K562 (cell line): Measurements from ENCODE around the gene PRKCSH. TPM values are rescaled to one million over a fixed set of nuclear protein-coding genes. Genes with fewer than 3 reads are reported as not detected.
A peak's percentile ranks its signal among the peaks of the same experiment; 100 is the strongest.

Source experiments
- FOSL1 ChIP-seq: fragments of 200-800 bp; sonication (Bioruptor generic); conservative IDR thresholded peaks from 2 replicates; pipeline ENCODE4 v1.6.1; 2016; ENCODE audit warnings: missing genetic modification characterization, missing compliant biosample characterization
- FOXM1 ChIP-seq, 2 experiments: fragments of 450-650 bp in 1 of 2; sonication (generic) in 1 of 2; formaldehyde crosslinking in 1 of 2; IDR thresholded peaks; 2 replicates each; pipeline versions ENCODE4 v1.6.1 to v1.9.0; 2017 to 2022; ENCODE audit warnings: low read depth in 2 of 2, mild to moderate bottlenecking in 2 of 2, missing genetic modification reagents in 1 of 2, moderate library complexity in 1 of 2
- KDM2B ChIP-seq: fragments of 250-450 bp; sonication (Bioruptor Pico); IDR thresholded peaks from 2 replicates; pipeline ENCODE4 v1.8.0; 2021; ENCODE audit warnings: mild to moderate bottlenecking, moderate library complexity
- PHB ChIP-seq: fragments of 250-450 bp; sonication (Bioruptor Pico); IDR thresholded peaks from 2 replicates; pipeline ENCODE4 v1.5.0; 2021
- POLR2G ChIP-seq: fragments of 200-400 bp; formaldehyde crosslinking; IDR thresholded peaks from 2 replicates; pipeline ENCODE4 v1.6.1; 2017; ENCODE audit warnings: low read depth, mild to moderate bottlenecking, antibody characterized with exemption, low read length, moderate library complexity
- ZNF23 ChIP-seq: fragments of 250-450 bp; sonication (Bioruptor Pico); IDR thresholded peaks from 2 replicates; pipeline ENCODE4 v1.4.0; 2020; ENCODE audit warnings: mild to moderate bottlenecking
- ZNF253 ChIP-seq: fragments of 250-450 bp; sonication (Bioruptor Pico); conservative IDR thresholded peaks from 2 replicates; pipeline ENCODE4 v1.6.1; 2021; ENCODE audit warnings: mild to moderate bottlenecking
- ZNF318 ChIP-seq, 2 experiments: fragments of 450-650 bp; IDR thresholded peaks; 2 replicates each; pipeline ENCODE4 v1.6.1; 2016; ENCODE audit warnings: mild to moderate bottlenecking in 2 of 2, borderline replicate concordance in 1 of 2, low read depth in 1 of 2, moderate library complexity in 1 of 2
- ZNF449 ChIP-seq: fragments of 250-450 bp; sonication (Bioruptor Pico); IDR thresholded peaks from 2 replicates; pipeline ENCODE4 v1.8.0; 2022; ENCODE audit warnings: moderate library complexity, mild to moderate bottlenecking, inconsistent platforms
- ZNF583 ChIP-seq: fragments of 250-450 bp; sonication (Bioruptor Pico); IDR thresholded peaks from 2 replicates; pipeline ENCODE4 v1.4.0; 2020
- ZNF586 ChIP-seq: fragments of 450-650 bp; formaldehyde crosslinking; conservative IDR thresholded peaks from 2 replicates; pipeline ENCODE4 v1.4.0; 2020; ENCODE audit warnings: mild to moderate bottlenecking, moderate library complexity
- polyA plus RNA-seq, 8 experiments: library from polyadenylated mRNA; depleted of rRNA in 4 of 8; stranded (reverse) in 5 of 8; unstranded in 3 of 8; fragments of >200 nt; fragmentation: Nextera tagmentation in 2 of 8; fragmentation: Illumina TruSeq in 1 of 8; extraction: Ambion mirVana in 2 of 8; extraction: Trizol in 1 of 8; gene quantifications; 2 replicates each; pipeline versions ENCODE4 v1.2.1 to v1.2.3, GENCODE V29; 2011 to 2014; ENCODE audit warnings: inconsistent platforms in 1 of 8, missing spikeins in 1 of 8
- total RNA-seq, 7 experiments: library from RNA; depleted of rRNA in 6 of 7; stranded (reverse); fragments of >200 nt in 6 of 7; fragmentation: Illumina TruSeq in 2 of 7; extraction: Trizol in 2 of 7; gene quantifications; 2 replicates each; pipeline versions ENCODE4 v1.2.1 to v1.2.3, GENCODE V29; 2011 to 2021; ENCODE audit warnings: low replicate concordance in 1 of 7
- TF ChIP-seq, protein P1 (sequence below): fragments of 450-650 bp; IDR thresholded peaks from 2 replicates; pipeline ENCODE4 v1.6.1; 2016; ENCODE audit warnings: mild to moderate bottlenecking

The PRKCSH gene
- total and polyA plus RNA-seq, 9 of the 15 experiments (the other 6 are each of a cell fraction or from before 2014, with no cell fraction given): 2.3 to 297 (median 48.1) TPM

- peak in 1 of 2 experiments; percentile 56; a peak in 1 of 4 replicates for TF ChIP-seq ZNF318 (IDR thresholded peaks at IDR 0.05; ENCODE audit: borderline replicate concordance in 1 of 2, low read depth in 1 of 2)
- TF ChIP-seq, protein P1, sequence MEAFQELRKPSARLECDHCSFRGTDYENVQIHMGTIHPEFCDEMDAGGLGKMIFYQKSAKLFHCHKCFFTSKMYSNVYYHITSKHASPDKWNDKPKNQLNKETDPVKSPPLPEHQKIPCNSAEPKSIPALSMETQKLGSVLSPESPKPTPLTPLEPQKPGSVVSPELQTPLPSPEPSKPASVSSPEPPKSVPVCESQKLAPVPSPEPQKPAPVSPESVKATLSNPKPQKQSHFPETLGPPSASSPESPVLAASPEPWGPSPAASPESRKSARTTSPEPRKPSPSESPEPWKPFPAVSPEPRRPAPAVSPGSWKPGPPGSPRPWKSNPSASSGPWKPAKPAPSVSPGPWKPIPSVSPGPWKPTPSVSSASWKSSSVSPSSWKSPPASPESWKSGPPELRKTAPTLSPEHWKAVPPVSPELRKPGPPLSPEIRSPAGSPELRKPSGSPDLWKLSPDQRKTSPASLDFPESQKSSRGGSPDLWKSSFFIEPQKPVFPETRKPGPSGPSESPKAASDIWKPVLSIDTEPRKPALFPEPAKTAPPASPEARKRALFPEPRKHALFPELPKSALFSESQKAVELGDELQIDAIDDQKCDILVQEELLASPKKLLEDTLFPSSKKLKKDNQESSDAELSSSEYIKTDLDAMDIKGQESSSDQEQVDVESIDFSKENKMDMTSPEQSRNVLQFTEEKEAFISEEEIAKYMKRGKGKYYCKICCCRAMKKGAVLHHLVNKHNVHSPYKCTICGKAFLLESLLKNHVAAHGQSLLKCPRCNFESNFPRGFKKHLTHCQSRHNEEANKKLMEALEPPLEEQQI: no peak
- no peak for TF ChIP-seq PHB (CRISPR knock-in tag)
- TF ChIP-seq ZNF23 (CRISPR knock-in tag): no peak
- TF ChIP-seq FOSL1 (tag): 0 out of 2 replicates have a peak, but pooled peaks have one; percentile 28
- TF ChIP-seq ZNF253 (CRISPR knock-in tag): no peak
- no peak for TF ChIP-seq ZNF449 (CRISPR knock-in tag)
- no peak for TF ChIP-seq ZNF583 (CRISPR knock-in tag)
- no peak for TF ChIP-seq FOXM1 (IDR thresholded peaks at IDR 0.05; ENCODE audit: low read depth)
- TF ChIP-seq FOXM1 (CRISPR knock-in tag; IDR thresholded peaks at IDR 0.05; ENCODE audit: low read depth): no peak
- TF ChIP-seq ZNF586 (CRISPR knock-in tag): no peak
- TF ChIP-seq KDM2B (CRISPR knock-in tag): no peak
- peak; percentile 78 for TF ChIP-seq POLR2G
These were observed at the start of gene PRKCSH, which contains the start of gene ODAD3 (continued) for GRCh38 chr19:11435057-11435832.
